Tibial nerve (tissue), 4 donors: ENCODE measurements around the gene HRAS.

ENCODE experiments used
- CTCF ChIP-seq, 5 experiments: fragments of 200-600 bp in 3 of 5; fragments of 450-650 bp in 2 of 5; sonication (generic) in 3 of 5; IDR thresholded peaks; one replicate each; pipeline ENCODE4 v1.5.1; 2016 to 2019; ENCODE audit warnings: antibody characterized with exemption in 5 of 5, mild to moderate bottlenecking in 3 of 5, moderate library complexity in 2 of 5
- EP300 ChIP-seq, 2 donors: sonication (generic); formaldehyde crosslinking; IDR thresholded peaks; one replicate each; pipeline ENCODE4 v1.6.1; 2017; ENCODE audit warnings: antibody characterized with exemption in 2 of 2, mild to moderate bottlenecking in 1 of 2
- POLR2A ChIP-seq, 2 donors: fragments of 450-650 bp; IDR thresholded peaks; one replicate each; pipeline ENCODE4 v1.6.1; 2017; ENCODE audit warnings: antibody characterized with exemption in 2 of 2, mild to moderate bottlenecking in 2 of 2, moderate library complexity in 2 of 2

- TF ChIP-seq POLR2A (IDR thresholded peaks at IDR 0.05) = no peak
- no peak for TF ChIP-seq CTCF (IDR thresholded peaks at IDR 0.05)
- TF ChIP-seq EP300 (IDR thresholded peaks at IDR 0.05) = no peak
Observed at GRCh38 chr11:520428-521176, 14.8 kb downstream of the HRAS start.
